GM06990 (cell line): Measurements from ENCODE around the gene PDZRN3.

ENCODE experiments used
- DNase-seq: peaks from one replicate; pipeline ENCODE4 v3.0.0-alpha.2; 2011; ENCODE audit not compliant: insufficient read length; ENCODE audit errors: extremely low read depth
- H3K27me3 ChIP-seq: replicated peaks from 2 replicates; pipeline ENCODE4 v1.6.0; 2011; ENCODE audit warnings: low read length; ENCODE audit not compliant: control insufficient read depth, insufficient read depth
- H3K36me3 ChIP-seq: 2 replicates; pipeline ENCODE4 v1.5.1; 2011; ENCODE audit warnings: low read length; ENCODE audit not compliant: control insufficient read depth, insufficient read depth
- H3K4me3 ChIP-seq: replicated peaks from 2 replicates; pipeline ENCODE4 v1.5.1; 2011; ENCODE audit warnings: low read depth, mild to moderate bottlenecking, control low read depth, low read length
- CTCF ChIP-seq: IDR thresholded peaks from 2 replicates; pipeline ENCODE4 v1.5.1; 2011; ENCODE audit warnings: low read length, control low read depth, mild to moderate bottlenecking, inconsistent platforms; ENCODE audit not compliant: insufficient read depth, poor library complexity, severe bottlenecking

The PDZRN3 gene

GRCh38 chr3:73433687-73434086, 191.1 kb downstream of the PDZRN3 start:
- Histone ChIP-seq H3K36me3 (no peaks in the 10 kb centered on the region), H3K4me3 (no peak overlapping the region), H3K27me3 (no peaks in the 10 kb centered on the region)
- no peak for DNase-seq
- no peak for TF ChIP-seq CTCF

- DNase-seq, result no peak
- H3K4me3 ChIP-seq, result no peak overlapping the region
- no peaks in the 10 kb centered on the region for H3K36me3 ChIP-seq
- no peak for TF ChIP-seq CTCF
- no peaks in the 10 kb centered on the region; the same call in 1 of the 2 replicates for H3K27me3 ChIP-seq
Measured at GRCh38 chr3:73433079-73433478, 191.7 kb downstream of the PDZRN3 start.

- no peak for TF ChIP-seq CTCF
Measured at GRCh38 chr3:73432706-73433032, 192.1 kb downstream of the PDZRN3 start.

GRCh38 chr3:73432023-73432705, 192.6 kb downstream of the PDZRN3 start:
- H3K27me3 ChIP-seq, result no peaks in the 10 kb centered on the region; the same call in 1 of the 2 replicates
- peak; percentile 20 for DNase-seq
- no peak overlapping the region for H3K4me3 ChIP-seq
- peak; percentile 72 for TF ChIP-seq CTCF
- H3K36me3 ChIP-seq, result no peaks in the 10 kb centered on the region

More at GRCh38 chr3:73432706-73433032, 192.1 kb downstream of the PDZRN3 start:
- Histone ChIP-seq H3K36me3 (no peaks in the 10 kb centered on the region), H3K27me3 (no peaks in the 10 kb centered on the region; the same call in 1 of the 2 replicates), H3K4me3 (no peak overlapping the region)
- DNase-seq, result no peak

GRCh38 chr3:73431183-73431900, 193.4 kb downstream of the PDZRN3 start:
- no peak for DNase-seq
- TF ChIP-seq CTCF, result no peak
- Histone ChIP-seq H3K36me3 (no peaks in the 10 kb centered on the region), H3K27me3 (no peaks in the 10 kb centered on the region; the same call in 1 of the 2 replicates), H3K4me3 (no peak overlapping the region)
